Globus pallidus (tissue), 1 donor: ENCODE results near the gene ABCB9.

Experiments
- DNase-seq: peaks from one replicate; pipeline ENCODE4 v3.0.0-alpha.2; 2015; ENCODE audit warnings: low spot score

ABCB9 gene

DNA sequence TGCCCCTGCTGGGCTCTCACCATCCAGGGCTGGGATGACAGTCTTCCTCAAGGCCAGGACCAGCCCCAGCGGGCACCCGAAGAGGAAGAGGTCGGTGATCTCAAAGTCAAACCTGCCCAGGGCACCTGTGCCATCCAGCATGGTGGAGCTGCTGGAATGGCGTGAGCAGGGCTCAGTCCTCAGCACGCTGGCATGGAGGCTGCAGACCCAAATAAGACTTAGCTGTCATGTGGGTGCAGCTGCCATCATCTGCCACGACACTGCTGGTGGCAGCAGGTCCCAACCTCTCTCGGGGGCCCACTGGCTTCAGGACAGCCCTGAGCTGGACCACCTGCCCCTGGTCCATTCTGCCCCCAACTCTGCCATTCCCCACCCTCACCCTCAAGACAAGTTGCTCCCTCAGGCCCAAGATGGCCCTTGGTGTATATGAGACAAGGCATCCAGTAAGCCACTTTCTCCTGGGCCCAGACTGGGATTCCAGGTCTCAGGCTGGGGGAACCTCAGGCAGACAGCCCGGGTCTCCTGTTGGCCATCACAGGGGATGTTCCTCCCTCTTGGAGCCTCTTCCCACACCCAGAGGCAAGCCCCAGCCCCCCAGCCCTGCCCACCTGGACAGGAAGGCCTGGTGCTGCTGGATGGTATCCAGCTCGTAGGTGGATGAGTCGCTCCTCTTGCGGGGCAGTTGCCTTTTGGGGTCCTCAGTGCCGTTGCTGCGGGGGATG is 28.7 kb upstream of the ABCB9 start:
- DNase-seq, result no peak

- DNase-seq, result no peak
Observed at GRCh38 chr12:122994140-122994675, 27.9 kb upstream of the ABCB9 start.

- DNase-seq, result no peak
Observed at GRCh38 chr12:122992386-122992785, 26.1 kb upstream of the ABCB9 start.

GRCh38 chr12:122991623-122992275 is 25.5 kb upstream of the ABCB9 start:
- no peak for DNase-seq

DNA sequence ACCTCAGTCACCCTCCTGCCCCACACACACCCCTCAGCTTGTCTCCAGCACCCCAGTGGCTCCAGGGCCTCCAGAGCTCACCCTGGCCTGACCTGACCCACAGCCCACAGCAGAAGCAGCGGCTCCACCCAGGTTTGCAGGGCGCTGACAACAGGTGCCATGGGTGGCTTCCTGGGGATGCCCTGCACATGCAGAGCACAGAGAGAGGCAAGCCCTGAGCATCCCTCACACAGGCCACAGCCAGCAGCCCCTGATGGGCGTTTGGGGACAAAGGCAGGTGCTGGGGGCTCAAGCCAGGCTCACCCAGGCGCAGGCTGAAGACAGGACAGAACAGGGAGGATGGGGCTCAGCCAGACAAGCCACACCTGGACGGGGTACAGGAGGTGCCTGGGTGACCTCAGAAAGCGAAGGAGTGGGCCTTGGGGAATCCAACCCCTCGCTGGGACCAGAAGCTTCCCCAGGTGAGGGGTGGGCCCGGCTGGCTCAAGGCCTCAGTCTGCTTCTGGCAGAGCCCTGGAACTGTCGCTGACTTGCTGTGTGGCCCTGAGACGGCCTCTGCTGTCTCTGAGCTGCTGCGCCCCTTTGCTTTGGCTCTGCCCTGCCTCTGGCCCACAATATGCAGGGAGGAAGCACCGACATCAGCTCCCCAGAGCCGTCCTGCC is 24.8 kb upstream of the ABCB9 start:
- DNase-seq, result no peak

DNA sequence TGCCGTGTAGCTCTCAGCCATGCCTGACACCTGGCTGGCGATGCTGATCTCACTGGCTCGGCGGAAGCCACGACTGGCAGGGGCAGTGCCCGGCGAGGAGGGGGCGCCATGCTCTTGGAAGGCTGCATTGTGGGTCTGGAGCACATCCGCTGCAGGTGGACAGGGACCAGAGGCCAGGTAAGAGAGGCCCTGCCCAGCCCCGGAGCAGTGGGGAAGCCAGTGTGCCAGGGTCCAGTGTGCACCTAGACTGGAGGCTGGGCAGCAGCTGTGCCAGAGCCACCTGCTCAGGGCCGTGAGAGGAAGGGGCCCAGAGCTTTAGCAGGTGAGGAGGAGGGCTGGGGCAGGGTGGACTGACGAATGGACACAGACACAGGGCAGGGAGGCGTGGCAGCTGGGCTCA is 24.3 kb upstream of the ABCB9 start:
- no peak for DNase-seq

DNA sequence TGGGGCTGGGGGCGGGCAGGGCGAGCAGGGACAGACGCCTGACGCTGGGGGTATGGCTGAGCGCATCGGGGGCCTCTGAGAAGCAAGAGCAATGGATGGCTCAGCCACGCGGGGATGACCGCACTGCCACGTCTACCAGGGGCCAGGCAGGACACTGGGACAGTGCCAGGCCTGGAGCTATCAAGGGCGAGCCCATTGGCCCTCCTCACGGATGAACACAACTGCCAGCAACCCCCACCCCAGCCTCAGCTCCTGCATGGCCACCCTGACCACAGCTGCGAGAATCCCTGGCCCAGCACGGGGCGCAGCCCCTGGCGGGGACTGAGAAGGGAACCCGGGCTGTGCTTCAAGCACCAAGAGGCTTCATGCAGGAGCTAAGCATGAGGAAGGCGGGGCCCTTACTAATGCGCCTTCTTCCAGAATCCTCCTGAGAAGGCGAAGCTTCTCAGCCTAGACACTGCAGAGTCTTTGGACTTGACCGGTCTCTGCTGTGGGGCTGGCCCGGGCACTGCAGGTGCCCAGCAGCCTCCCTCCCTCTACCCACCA is 23.7 kb upstream of the ABCB9 start:
- DNase-seq, result no peak

DNA sequence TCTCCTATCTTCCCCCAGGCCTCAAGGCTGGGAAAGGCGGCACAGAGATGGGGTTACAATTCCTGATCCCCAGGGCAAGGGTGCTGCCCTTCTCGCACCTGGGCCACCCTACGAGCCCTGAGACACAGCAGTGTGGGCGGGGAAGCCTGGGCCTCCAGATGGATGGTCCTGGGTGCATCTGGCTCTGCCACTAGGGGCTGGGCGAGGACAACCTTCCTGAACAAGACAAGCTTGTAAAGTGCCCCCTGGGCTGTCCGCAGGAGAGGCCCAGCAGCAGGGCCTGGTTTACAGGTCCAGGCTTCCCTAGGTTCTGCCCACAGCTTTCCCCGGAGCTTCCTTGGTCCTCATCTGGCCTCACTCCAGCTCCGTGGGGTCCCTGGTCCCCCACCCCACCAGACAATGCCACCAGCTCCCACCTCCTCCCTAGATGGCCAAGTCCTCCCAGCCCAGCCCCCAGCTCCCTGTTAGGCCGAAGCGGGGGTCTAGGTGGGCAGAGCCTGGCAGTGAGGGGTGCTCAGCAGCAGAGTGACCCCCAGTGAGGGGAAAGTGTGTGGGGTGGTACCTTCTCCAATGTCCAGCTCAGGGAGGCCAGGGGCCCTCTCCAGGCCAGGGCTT is 23.1 kb upstream of the ABCB9 start:
- no peak for DNase-seq

GRCh38 chr12:122988612-122989212 is 22.4 kb upstream of the ABCB9 start:
- DNase-seq, result no peak

DNA sequence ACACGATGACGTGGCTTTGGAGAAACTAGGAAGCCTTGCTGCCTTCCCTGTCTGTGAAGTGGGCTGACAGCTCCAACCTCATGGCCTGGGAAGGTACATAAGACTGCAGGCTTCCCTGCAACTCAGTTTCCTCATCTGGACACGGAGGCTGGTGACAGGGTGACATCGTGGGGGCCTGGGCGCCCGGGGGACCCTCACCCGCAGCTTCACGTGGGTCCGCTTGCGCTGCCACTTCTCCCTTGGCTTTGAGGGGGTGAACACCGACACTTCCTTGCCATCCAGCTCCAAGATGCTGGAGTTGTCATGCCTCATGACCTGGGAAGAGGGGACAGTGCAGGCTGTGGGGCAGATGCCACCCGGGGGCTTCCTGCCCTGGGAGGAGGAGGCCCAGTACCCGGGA is 21.8 kb upstream of the ABCB9 start:
- no peak for DNase-seq

- no peak for DNase-seq
Observed at GRCh38 chr12:122987086-122987951, 21.1 kb upstream of the ABCB9 start.

GRCh38 chr12:122986258-122986871 is 20.1 kb upstream of the ABCB9 start:
- DNase-seq, result no peak

GRCh38 chr12:122985338-122986257 is 19.3 kb upstream of the ABCB9 start:
- DNase-seq, result no peak

- DNase-seq, result peak; percentile 37
Observed at GRCh38 chr12:122984612-122985337, 18.5 kb upstream of the ABCB9 start.

- DNase-seq, result no peak
Observed at GRCh38 chr12:122983789-122984515, 17.7 kb upstream of the ABCB9 start.

DNA sequence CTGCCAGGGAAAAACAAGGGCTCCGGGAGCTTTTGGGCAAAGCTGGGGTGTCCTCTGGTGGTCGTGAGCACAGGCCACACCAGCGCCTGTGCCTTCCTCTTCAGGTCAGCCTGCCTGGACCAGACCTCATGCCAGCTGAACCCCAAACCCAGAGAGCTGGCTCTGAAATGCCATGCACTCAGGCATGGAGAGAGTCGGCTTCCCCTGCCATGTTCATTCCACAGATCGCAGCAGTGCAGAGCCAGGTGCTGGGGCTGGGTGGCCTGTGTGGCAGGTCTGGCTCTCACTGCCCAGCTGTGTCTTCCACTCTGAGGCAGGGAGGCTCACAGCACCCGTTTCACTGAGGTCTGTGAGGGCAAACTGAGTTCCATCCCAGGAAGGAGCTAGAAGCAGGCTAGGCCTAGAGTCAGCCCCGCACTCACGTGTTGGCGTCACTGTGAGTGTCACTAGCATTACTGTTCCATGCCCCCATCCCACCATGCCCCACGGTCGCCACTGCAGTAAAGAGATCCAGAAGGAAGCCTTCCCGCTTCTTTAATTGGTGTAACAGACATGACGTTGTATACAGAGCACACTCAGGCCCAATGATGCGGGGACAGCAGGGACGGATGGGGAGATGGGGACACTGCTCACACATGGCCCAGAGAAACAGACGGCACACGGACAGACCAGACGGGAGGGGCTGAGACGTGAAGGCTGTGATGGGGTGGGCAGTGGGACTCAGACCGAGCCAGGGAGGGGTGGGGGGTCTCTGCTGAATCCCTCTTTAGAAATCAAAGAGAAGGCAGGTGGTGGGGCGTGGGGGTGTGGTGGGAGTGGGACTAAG is 16.9 kb upstream of the ABCB9 start:
- no peak for DNase-seq

- no peak for DNase-seq
Observed at GRCh38 chr12:122982477-122982815, 16.2 kb upstream of the ABCB9 start.
